ACHN (cell line): ENCODE results near the gene INF2.

Source experiments
- DNase-seq: peaks from one replicate; pipeline ENCODE4 v3.0.0-alpha.2; 2015
- in situ Hi-C: cut with HindIII; loops from 2 replicates; pipeline ENCODE4 v1.10.0; 2017; ENCODE audit warnings: low sequenced_read_pairs, low pct_ligation_motif_present, low pct_unique_long_range_greater_than_20kb

Gene INF2

DNA sequence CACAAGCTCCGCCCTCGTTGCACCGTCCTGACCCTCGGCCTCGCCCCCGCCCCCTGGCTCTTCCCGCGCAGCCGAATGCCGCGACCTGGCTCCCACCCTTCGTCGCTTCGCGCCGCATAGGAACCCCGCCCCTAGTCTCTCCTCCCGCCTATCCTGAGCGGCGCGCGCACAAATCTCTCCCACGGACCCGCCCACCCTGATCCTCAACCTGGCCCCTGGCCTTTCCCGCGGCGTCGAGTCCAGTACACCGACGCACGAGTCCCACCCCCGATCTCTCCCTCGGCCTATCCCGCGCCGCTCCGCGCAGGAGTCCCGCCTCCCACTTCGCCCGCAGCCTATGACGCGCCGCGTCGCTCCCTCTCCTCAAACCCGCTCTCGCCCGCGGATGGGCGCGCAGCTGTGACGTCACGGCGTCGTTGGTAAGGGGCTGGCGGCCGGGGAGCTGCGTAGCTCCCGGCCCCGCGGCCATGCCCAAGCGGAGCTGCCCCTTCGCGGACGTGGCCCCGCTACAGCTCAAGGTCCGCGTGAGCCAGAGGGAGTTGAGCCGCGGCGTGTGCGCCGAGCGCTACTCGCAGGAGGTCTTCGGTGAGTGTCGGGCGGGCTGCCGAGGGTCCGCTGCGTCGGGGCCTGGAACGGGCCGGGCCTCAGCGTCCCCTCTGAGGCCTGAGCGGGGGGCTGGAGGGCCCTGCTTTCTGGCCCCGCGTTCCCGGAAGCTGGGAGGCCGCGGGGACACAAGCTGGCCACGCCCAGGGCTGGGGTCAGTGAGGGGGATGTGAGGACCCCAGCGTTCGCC, 63.5 kb downstream of the INF2 start, which contains the start of gene SIVA1:
SIVA1 (plus strand) TSS at position 413 of the 793 bp plus-strand sequence; CDS start at position 468, 55 bp downstream.
- DNase-seq = peak; percentile 97
- in situ Hi-C loops = loop anchor here (10.0 kb wide), 1 partner anchor 72 kb away; no protein-coding TSS in a partner anchor

DNA sequence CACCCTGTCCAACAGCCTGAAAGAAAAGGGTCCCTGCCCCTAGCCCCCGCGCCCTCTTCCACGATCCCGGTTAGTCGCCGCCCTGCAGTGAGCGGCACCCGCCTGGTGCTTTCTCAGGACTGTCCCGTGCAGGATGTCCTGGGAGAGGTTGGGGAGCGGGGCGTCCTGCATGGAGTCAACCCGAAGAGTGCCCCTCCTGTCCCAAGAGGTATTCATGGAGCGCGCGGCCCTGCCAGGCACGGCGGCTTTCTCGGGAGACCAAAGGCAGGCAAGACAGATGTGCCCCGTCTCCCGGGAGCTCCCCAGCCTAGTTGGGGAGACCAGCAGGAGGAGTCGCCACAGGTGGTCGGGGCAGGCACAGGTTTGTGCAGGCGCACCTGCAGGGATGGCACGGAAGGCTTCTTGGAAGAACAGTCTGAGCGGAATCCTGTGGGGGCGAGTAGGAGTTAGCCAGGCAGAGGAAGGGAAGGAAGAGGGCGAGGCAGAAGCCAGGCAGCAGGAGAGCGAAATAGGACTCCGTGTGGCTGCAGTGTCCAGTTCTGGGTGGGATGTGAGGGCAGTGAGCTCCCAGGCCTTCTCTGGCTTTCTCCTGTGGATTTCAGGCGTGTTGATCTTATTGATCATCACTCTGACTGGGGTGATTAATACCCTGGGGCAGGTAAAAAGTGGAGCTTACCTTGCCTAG, 64.3 kb downstream of the INF2 start:
- DNase-seq = no peak
- in situ Hi-C loops = loop anchor here (10.0 kb wide), 1 partner anchor 71 kb away; no protein-coding TSS in a partner anchor

DNA sequence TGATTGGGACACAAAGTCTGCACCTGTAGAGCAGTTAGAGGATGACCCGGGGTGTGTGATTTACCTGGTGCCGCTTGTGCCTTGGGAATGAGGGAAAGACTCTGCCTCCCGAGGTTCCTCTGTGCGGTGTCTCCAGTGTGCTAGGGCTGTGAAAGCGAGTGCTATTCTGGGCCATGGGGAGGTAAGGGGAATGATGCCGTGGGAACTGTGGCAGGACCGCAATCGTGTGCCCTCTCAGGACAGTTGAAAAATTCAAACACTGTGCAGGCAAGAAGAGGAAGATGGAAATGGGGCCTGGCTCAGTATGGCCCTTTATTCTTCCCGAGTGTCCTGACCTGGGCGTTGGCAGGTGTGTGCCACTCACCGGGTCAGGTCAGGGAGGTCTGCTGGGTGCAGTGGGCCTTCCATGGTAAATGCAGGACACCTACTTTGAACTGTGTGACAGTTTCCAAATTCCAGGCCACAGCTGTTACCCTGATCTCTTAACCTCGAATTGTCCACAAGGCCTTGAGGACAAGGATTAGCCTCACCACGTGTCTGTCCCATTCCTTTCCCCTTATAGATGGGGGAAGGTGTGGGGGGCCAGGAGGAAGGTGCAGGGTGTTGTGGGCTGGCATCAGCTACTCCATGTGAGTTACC, 64.9 kb downstream of the INF2 start:
- in situ Hi-C loops = loop anchor here (10.0 kb wide), 1 partner anchor 70 kb away; no protein-coding TSS in a partner anchor

DNA sequence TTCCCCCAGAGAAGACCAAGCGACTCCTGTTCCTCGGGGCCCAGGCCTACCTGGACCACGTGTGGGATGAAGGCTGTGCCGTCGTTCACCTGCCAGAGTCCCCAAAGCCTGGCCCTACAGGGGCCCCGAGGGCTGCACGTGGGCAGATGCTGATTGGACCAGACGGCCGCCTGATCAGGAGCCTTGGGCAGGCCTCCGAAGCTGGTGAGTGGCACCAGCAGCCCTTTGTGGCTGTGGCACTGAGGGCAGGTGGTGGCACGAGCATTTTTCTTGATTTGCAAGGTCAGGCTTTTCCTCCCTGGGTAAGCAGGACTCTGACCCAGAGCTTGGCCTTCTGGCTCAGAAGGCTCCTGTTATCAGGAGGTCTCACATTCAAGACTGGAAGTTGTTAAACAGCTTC, 66.2 kb downstream of the INF2 start:
- no peak for DNase-seq
- in situ Hi-C loops = loop anchor here (10.0 kb wide), 1 partner anchor 69 kb away; no protein-coding TSS in a partner anchor

More for the DNA sequence above, 64.9 kb downstream of the INF2 start:
- no peak for DNase-seq

DNA sequence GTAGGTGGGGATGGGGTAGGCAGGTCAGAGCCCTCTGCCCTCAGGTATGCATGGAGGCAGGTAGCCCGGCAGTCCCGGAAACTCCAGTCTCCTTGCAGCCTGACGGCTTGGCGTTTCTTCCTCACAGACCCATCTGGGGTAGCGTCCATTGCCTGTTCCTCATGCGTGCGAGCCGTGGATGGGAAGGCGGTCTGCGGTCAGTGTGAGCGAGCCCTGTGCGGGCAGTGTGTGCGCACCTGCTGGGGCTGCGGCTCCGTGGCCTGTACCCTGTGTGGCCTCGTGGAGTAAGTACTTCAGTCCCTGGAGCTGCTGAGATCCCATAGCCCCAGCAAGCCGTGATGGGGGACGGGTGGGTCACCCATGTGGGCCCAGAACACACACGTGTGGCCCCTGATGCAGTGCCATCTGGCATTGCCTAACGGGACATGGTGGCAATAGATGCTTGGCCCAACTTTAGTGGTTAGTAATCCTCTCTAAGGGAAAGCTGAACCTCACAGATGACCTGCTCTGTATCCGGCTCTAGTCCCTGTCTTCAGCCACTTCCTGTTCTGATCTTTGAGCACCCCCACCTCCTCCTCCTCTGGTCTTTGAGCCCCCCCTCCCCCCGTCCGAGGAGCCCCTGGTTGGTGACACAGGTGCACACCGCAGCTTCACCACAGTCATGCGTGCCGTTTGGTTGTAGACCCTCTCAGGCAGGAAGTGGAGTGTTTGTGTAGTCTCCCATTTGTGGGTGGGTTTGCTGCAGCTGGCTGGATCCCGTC, 67.2 kb downstream of the INF2 start:
- DNase-seq = no peak
- in situ Hi-C loops = loop anchor here (10.0 kb wide), 1 partner anchor 68 kb away; no protein-coding TSS in a partner anchor

DNA sequence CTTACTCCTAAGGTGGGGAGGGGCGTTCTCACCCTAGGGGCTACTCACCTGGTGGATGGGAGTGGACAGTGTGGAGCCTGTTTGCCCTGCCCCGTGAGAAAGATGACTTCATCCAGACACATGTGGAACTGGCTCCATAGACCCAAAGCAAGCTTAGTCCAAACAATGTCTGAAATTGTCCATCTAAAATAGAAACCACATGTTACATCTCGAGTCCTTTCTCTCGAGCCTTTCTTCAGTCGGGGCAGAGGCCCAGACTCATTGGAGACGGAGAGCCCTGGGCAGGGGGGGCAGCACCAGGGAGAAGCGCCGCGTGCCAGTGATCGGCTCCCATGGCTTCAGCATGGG, 67.8 kb downstream of the INF2 start:
- in situ Hi-C loops = loop anchor here (10.0 kb wide), 1 partner anchor 68 kb away; no protein-coding TSS in a partner anchor
- no peak for DNase-seq

DNA sequence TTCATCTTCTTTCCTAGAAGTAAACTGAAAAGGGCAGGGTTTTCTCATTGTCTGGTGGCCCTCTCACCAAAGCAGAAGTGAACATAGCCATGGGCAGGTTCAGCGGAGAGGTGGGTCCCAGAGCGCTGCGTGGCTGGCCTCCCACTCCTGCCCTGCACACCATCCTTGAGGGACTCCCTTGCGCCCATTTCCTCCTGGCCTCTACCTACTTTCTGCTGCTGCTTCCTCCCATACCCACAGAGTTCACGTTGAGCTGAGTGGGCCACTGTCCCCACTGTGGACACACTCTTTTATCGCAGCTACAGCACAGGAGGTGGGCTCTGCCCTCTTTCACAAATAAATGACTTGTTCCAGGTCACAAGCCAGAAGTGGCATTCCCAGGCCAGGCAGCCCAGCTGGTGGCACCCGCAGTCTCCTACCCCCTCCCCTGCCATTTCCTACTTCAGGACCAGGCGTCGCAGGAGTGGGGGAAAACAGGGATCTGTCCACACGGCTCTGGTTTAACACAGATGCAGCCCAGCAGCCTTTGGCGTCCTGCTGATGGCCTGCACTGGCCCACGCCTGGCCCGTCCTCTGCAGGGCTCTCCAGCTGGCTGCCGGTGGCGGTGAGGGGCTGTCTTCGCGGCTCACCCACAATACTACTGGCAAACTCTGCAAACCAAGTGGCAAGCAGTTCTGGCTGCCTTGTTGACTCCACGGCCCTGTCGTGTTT, 68.4 kb downstream of the INF2 start:
- in situ Hi-C loops = loop anchor here (10.0 kb wide), 1 partner anchor 67 kb away; no protein-coding TSS in a partner anchor
- DNase-seq = no peak

DNA sequence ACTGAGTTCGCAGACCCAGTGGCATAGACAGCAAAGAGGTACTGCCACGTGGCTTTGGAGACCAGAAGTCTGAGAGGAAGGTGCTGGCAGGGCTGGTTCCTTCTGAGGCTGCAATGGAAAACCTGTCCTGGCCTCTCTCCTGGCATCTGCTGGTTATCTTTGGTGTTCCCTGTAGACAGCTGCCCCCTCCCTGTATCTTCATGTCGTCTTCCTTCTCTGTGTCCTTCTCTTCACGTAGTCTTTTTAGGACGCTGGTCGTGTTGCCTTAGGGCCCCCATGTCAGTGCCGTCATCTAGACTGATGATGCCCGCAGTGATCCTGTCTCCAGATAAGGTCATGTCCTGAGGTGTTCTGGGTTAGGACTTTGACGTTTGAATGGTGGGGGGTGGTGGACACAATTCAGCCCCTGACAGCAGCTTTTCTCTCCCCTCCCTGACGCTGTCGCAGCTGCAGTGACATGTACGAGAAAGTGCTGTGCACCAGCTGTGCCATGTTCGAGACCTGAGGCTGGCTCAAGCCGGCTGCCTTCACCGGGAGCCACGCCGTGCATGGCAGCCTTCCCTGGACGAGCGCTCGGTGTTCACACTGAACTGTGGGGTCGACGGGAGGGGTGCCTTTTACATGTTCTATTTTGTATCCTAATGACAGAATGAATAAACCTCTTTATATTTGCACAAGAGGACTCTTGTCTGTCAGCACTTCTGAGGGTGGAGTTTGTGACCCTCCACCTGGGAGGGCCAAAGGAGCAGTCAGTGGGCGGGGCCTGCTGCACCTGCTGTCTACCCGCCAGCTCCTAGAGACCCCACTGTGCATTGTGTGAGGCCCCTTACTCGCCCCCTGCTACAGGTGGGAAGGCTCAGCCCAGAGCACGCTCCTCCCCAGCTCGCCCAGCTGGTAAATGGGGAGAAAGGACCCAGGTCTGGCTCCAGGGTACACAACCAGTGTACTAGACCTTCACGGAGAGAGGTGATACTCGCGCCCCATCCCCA, 69.9 kb downstream of the INF2 start:
- DNase-seq = no peak
- in situ Hi-C loops = loop anchor here (10.0 kb wide), 1 partner anchor 66 kb away; no protein-coding TSS in a partner anchor

DNA sequence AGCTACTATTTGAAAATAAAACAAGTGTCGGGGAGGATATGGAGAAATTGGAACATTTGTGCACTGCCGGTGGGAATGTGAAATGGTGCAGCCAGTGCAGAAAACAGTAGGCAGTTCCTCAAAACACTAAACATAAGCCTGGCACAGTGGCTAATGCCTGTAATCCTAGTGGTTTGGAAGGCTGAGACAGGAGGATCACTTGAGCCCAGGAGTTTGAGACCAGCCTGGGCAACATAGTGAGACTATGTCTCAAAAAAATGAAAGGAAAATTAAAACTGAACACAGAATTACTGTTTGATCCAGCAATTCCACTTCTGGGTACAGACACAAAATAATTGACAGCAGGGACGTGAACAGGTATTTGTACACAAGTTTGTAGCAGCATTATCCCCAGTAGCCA, 76.1 kb downstream of the INF2 start:
- no peak for DNase-seq
- in situ Hi-C loops = no loop called here

DNA sequence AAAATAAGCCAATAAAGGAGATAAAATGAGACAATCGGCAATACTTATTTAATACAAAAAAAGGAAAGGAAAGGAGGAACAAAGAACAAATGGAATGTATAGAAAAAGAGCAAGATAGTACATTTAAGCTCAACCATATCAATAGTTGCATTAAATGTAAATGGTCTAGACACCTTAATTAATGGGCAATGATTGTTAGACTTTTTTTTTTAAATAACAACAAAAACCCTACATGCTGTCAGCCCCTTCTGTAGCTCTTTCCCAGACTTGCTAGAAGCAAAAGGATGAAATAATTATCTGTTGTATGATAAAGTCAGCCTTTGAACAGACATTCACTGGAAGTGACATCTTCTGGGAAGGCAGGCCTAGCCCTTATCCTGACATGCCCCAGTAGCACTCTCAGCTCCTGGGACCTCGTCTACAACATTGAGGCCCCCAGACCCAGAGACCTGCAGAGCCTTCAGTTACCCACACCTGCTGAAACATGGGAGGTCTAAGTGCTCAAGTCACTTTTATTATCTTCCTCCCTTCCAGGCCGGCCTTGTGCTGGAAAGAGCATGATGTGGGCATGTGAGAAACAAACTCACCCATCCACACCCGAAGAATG, 76.9 kb downstream of the INF2 start:
- in situ Hi-C loops = no loop called here
- DNase-seq = no peak

DNA sequence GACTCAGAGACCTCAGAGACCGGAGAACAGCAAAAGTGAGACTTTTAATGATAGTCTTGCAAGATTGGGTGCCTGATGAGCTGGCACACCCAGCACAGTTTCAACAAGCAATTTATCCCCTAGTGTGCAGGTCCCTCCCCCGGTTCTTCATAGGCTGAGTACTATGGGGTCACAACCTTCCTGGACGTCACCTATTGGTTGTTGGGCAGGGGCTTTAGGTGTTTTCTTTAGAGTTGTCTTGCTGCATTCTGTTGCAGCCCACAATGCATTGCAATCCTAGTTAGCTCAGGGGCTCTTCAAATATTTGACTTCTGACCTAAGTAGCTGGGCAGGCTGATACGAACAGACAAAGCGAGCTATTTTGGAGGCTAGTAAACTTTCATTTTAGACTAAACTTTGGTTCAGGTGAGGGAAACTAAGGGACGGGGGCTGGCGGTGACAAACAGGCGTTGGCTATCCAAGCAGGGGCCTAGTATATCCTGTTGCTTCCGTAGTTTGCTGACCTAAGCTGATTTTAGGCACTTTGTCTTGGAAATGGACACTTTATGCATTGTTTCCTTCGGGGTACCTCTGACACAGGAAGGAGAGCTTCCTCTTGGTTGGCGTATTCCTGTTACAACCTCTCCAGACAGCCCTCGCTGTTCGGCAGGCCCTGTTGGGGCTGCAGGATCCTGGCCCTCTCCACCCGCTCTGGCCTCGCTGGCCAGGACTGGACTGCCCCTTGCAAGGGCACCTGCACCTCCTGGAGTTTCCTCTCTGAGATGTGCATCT, 77.6 kb downstream of the INF2 start:
- DNase-seq = no peak
- in situ Hi-C loops = no loop called here

DNA sequence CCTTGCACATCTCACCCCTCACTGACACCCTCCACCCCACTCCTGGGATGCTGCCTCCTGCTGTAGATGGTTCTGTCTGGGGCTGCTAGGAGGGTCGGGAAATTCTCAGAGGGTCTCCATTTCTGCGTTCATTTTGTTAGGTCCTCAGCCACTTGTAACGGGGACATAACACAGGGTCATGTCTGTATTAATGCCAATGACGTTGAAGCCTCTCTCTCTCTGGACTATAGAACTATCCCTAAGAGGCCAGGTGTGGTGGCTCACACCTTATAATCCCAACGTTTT, 78.2 kb downstream of the INF2 start:
- in situ Hi-C loops = no loop called here
- DNase-seq = no peak

DNA sequence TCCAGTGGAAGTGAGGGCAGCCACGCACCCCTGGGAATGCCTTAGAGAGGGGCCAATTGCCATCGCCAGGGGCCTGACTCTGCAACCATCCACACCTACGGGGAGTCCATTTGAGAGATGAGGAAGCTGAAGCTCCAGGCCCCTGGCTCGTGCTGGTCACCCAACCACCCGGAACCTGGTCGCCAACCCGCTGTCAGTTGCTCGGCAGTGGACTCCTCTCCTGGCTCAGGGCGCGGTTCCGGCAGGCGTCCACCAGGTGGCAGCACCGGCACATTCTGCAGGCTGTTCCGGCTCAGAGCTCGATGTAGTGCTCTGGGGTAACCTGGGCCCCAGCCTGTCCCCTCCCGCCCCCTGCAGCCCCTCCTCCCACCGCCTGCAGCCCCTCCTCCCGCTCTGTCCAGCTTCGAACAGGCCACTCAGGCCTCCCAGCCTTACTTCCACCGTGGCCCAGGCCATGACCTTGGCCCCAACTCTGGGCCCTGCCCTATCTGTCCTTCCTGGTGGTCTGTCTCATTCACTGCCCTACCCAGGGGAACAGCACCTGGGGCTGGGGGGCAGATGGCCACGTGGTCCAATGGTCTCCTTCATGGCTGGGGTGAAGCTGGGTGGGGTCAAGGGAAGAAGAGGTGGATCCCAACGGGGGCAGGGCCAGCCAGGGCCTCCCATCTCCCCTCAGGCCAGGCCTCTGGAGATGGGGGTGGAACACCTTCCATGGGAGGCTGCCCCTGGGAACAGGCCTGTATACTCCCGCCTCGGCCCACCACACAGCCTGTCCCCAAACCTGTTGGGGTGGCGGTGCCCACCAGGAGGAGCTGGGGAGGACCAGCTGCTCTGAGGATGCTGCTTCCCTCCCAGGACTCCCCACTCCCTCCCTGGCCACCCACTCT, 79.3 kb downstream of the INF2 start:
- in situ Hi-C loops = no loop called here
- peak; percentile 71 for DNase-seq

DNA sequence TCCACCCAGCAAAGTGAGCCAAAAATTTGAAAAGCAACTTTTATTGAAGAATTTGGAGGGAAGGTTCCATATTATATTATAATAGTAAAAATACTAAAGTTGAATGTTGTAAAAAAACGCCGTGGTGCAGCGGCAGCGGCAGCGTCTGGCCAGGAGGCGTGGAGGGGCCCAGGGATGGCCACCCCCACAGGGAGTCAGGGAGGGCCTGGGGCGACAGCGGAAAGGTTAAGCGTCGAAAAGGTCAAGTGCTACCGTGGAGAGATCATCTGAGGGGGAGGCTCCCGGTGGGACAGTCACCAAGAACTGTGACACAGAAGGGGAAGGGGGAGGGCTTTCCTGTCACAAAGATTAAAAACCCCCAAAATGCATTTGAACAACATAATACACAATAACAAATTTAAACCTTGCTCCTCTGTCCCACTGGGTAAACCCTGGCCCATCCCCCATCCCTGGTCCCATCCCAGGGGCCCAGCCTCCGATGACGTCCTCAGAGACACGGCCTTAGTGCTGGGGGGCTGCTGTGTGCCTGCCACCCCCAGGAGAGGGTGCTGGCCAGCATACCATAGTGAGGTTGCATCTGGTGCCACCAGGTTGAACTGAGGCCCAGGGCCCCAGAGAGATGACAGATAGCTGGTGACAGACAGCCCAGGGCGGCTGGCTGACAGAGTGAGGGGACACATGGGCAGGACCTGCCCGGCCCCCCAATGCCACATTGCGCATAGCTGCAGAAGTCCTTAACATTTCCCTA, 80.1 kb downstream of the INF2 start:
- no peak for DNase-seq
- in situ Hi-C loops = no loop called here
